K562 (cell line): ENCODE data around the gene PIGC. TPM values are rescaled to one million over a fixed set of nuclear protein-coding genes. Genes with fewer than 3 reads are reported as not detected.

Experiments used
- BCOR ChIP-seq: fragments of 450-650 bp; IDR thresholded peaks from 2 replicates; pipeline ENCODE4 v1.6.1; 2016
- CCAR2 ChIP-seq: fragments of 200-400 bp; formaldehyde crosslinking; IDR thresholded peaks from 2 replicates; pipeline ENCODE4 v1.6.1; 2017; ENCODE audit warnings: mild to moderate bottlenecking, low read depth, low read length
- CREB3 ChIP-seq: fragments of 450-650 bp; conservative IDR thresholded peaks from 2 replicates; pipeline ENCODE4 v1.6.1; 2016; ENCODE audit warnings: missing genetic modification characterization, low read depth, mild to moderate bottlenecking, missing compliant biosample characterization, moderate library complexity
- DNMT1 ChIP-seq: fragments of 450-650 bp; IDR thresholded peaks from 2 replicates; pipeline ENCODE4 v1.6.1; 2016; ENCODE audit warnings: antibody characterized with exemption, mild to moderate bottlenecking
- E2F6 ChIP-seq, 2 experiments: IDR thresholded peaks; 2 replicates each; pipeline ENCODE4 v1.6.1; 2011; ENCODE audit warnings: borderline replicate concordance in 1 of 2, control low read depth in 1 of 2, low read depth in 1 of 2, low read length in 1 of 2, mild to moderate bottlenecking in 1 of 2, mixed read lengths in 1 of 2, moderate library complexity in 1 of 2; ENCODE audit not compliant: insufficient read depth in 1 of 2, insufficient read length in 1 of 2, poor library complexity in 1 of 2, severe bottlenecking in 1 of 2; ENCODE audit errors: extremely low read depth in 1 of 2
- E4F1 ChIP-seq: fragments of 250-450 bp; sonication (Bioruptor Pico); IDR thresholded peaks from 2 replicates; pipeline ENCODE4 v1.5.0; 2021; ENCODE audit warnings: mild to moderate bottlenecking, borderline replicate concordance
- GABPB2 ChIP-seq: fragments of 250-450 bp; sonication (Bioruptor Pico); conservative IDR thresholded peaks from 2 replicates; pipeline ENCODE4 v1.5.1; 2021; ENCODE audit warnings: mild to moderate bottlenecking
- LCOR ChIP-seq: sonication (generic); formaldehyde crosslinking; IDR thresholded peaks from 2 replicates; pipeline ENCODE4 v1.8.0; 2022; ENCODE audit warnings: mild to moderate bottlenecking, missing genetic modification reagents
- PHB ChIP-seq: fragments of 250-450 bp; sonication (Bioruptor Pico); IDR thresholded peaks from 2 replicates; pipeline ENCODE4 v1.5.0; 2021
- PHF21A ChIP-seq: fragments of 450-650 bp; IDR thresholded peaks from 2 replicates; pipeline ENCODE4 v1.6.1; 2017; ENCODE audit warnings: low read depth, borderline replicate concordance
- RAD51 ChIP-seq: fragments of 450-650 bp; IDR thresholded peaks from 2 replicates; pipeline ENCODE4 v1.7.1; 2016; ENCODE audit warnings: low read depth, mild to moderate bottlenecking, borderline replicate concordance
- SMARCE1 ChIP-seq: fragments of 450-650 bp; IDR thresholded peaks from 2 replicates; pipeline ENCODE4 v1.7.1; 2016; ENCODE audit warnings: mild to moderate bottlenecking
- SP2 ChIP-seq: IDR thresholded peaks from 2 replicates; pipeline ENCODE4 v1.6.1; 2011; ENCODE audit warnings: mild to moderate bottlenecking, low read depth, low read length, moderate library complexity; ENCODE audit not compliant: poor library complexity, severe bottlenecking; ENCODE audit errors: extremely low read depth
- TAF15 ChIP-seq: fragments of 200-400 bp; formaldehyde crosslinking; IDR thresholded peaks from 2 replicates; pipeline ENCODE4 v1.6.1; 2017; ENCODE audit warnings: mild to moderate bottlenecking, low read depth, low read length, moderate library complexity
- ZNF165 ChIP-seq: fragments of 250-450 bp; sonication (Bioruptor Pico); IDR thresholded peaks from 2 replicates; pipeline ENCODE4 v1.4.0; 2020; ENCODE audit warnings: borderline replicate concordance
- ZNF174 ChIP-seq: fragments of 250-450 bp; sonication (Bioruptor Pico); IDR thresholded peaks from 2 replicates; pipeline ENCODE4 v1.4.0; 2020; ENCODE audit warnings: mild to moderate bottlenecking
- ZNF212 ChIP-seq: fragments of 450-650 bp; formaldehyde crosslinking; IDR thresholded peaks from 2 replicates; pipeline ENCODE4 v1.4.0; 2020; ENCODE audit warnings: mild to moderate bottlenecking
- ZNF75A ChIP-seq: fragments of 450-650 bp; formaldehyde crosslinking; IDR thresholded peaks from 2 replicates; pipeline ENCODE4 v1.4.0; 2020; ENCODE audit warnings: mild to moderate bottlenecking
- polyA plus RNA-seq, 8 experiments: library from polyadenylated mRNA; depleted of rRNA in 4 of 8; stranded (reverse) in 5 of 8; unstranded in 3 of 8; fragments of >200 nt; fragmentation: Nextera tagmentation in 2 of 8; fragmentation: Illumina TruSeq in 1 of 8; extraction: Ambion mirVana in 2 of 8; extraction: Trizol in 1 of 8; gene quantifications; 2 replicates each; pipeline versions ENCODE4 v1.2.1 to v1.2.3, GENCODE V29; 2011 to 2014; ENCODE audit warnings: inconsistent platforms in 1 of 8, missing spikeins in 1 of 8
- total RNA-seq, 7 experiments: library from RNA; depleted of rRNA in 6 of 7; stranded (reverse); fragments of >200 nt in 6 of 7; fragmentation: Illumina TruSeq in 2 of 7; extraction: Trizol in 2 of 7; gene quantifications; 2 replicates each; pipeline versions ENCODE4 v1.2.1 to v1.2.3, GENCODE V29; 2011 to 2021; ENCODE audit warnings: low replicate concordance in 1 of 7

The PIGC gene
- total and polyA plus RNA-seq, 9 of the 15 experiments (the other 6 are each of a cell fraction or from before 2014, with no cell fraction given) = 30.5 to 97.9 (median 54.7) TPM

- peak; percentile 94 for TF ChIP-seq LCOR
- TF ChIP-seq E4F1 = no peak
- TF ChIP-seq CREB3 (tag) = no peak
- TF ChIP-seq CCAR2 = no peak
- TF ChIP-seq ZNF212 (CRISPR knock-in tag) = no peak
- peak; percentile 66; the same call in 1 of the 2 replicates for TF ChIP-seq SMARCE1
- no peak for TF ChIP-seq ZNF165 (CRISPR knock-in tag)
- TF ChIP-seq SP2 = no peak
- peak; percentile 84 to 89 for TF ChIP-seq E2F6 (IDR thresholded peaks at IDR 0.05; ENCODE audit: borderline replicate concordance in 1 of 2, extremely low read depth in 1 of 2, insufficient read depth in 1 of 2, insufficient read length in 1 of 2, low read depth in 1 of 2, low read length in 1 of 2, poor library complexity in 1 of 2, severe bottlenecking in 1 of 2)
- TF ChIP-seq DNMT1 = no peak
- 0 out of 2 replicates have a peak, but pooled peaks have one; percentile 85 for TF ChIP-seq PHB (CRISPR knock-in tag)
- TF ChIP-seq ZNF174 (CRISPR knock-in tag) = no peak
- TF ChIP-seq TAF15 = no peak
- TF ChIP-seq PHF21A = peak; percentile 71; the same call in 1 of the 2 replicates
- 0 out of 2 replicates have a peak, but pooled peaks have one; percentile 22 for TF ChIP-seq BCOR
- TF ChIP-seq GABPB2 (CRISPR knock-in tag) = no peak
- no peak for TF ChIP-seq ZNF75A (CRISPR knock-in tag)
- no peak; the same call in 1 of the 2 replicates for TF ChIP-seq RAD51
These were observed at the start of gene PIGC (continued) for GRCh38 chr1:172443666-172444453.
